Activated T-helper 1 cell treated with Interleukin-2 at 50 U/mL for 16 hours (primary cell): ENCODE data around the gene HNRNPA2B1.

Source experiments
- DNase-seq: peaks from one replicate; pipeline ENCODE4 v3.0.0-alpha.2; 2020; ENCODE audit warnings: low read depth

The HNRNPA2B1 gene

DNA sequence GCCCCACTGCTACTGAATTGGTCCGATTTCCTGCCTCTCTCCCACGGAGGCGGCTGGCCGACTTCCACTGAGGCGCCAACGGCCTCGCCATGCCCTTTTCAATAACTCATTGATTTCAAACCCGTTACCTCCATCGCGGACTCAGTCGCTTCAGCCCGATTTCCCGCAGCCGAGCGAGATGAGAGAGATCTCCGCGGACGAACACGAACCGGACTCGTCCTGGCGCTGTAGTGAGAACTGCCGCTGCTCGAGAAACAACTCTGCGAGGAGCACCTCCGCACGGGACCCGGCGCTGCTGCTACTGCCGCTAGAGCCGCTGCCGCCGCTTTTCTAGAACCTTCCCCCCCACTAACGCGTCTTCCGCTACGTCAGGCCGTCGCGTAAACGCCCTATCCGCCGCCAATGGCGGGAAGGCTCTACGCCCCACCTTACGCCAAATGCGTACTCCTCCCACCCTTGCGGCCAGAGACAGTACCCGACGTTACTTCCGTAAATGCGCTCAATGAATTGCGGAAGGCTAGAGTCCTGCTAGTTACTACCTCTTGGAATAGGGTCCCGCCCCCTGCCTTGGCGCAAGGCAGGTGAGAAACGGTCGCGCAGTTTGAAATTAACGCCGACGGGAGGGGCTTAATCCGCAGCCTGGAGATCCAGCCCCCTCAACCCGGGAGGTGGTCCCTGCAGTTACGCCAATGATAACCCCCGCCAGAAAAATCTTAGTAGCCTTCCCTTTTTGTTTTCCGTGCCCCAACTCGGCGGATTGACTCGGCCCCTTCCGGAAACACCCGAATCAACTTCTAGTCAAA lies at the start of gene HNRNPA2B1:
Gene HNRNPA2B1, minus strand, starts transcription at position 303 of the 803 bp plus-strand sequence. Its CDS starts 169 bp downstream, at position 134.
- peak; percentile 96 for DNase-seq

DNA sequence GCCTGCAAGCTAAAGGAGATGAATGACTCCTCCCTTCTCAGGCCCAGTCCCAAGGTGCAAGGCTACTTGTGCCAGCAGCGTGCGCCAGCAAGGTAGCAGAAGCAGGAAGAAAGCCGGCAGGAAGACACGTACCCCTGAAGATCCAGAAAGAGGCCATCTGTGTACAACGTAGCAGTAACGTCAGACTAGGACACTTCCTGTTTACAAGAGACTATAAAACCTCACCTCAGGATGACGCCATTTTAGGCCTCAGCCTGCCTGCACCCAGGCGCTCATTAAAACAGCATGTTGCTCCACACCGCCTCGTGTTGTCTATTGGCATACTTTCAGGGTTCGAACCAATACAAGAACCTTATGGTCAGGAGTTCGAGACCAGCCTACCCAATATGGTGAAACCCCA lies 49.7 kb upstream of the HNRNPA2B1 start:
- no peak for DNase-seq

DNA sequence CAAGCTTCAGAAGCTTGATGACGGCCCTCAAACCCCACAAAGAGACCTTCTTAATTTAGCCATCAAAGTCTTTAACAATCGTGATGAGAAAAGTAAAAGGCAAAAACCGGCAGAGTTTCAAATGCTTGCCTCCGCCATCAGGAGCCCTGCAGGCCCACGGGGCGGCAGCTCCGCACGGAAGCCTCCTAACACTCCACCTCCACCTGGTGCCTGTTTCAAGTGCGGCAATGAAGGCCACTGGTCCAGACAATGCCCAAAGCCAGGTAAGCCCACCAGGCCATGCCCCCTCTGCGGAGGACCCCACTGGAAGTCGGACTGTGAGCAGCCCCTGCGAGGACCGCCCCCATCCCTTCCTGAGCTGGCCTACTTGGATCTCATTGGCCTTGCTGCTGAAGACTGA lies 44.6 kb upstream of the HNRNPA2B1 start:
- DNase-seq = no peak

DNA sequence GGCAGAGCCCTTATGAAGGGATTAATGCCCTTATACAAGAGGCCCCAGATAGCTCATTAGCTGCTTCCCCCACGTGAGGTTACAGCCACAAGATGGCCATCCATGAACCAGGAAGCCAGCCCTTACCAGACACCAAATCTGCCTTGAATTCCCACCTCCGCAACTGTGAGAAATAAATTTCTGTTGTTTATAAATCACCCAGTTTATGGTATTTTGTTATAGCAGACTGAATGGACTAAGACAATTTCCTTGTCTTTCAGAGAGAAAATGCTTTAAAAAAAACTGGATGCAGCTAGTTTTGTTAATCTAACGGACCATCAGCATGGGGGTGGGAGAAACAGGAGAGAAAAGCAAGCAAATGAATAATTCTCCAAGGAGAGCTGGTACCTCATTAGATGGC lies 37.5 kb upstream of the HNRNPA2B1 start:
- DNase-seq = no peak

DNA sequence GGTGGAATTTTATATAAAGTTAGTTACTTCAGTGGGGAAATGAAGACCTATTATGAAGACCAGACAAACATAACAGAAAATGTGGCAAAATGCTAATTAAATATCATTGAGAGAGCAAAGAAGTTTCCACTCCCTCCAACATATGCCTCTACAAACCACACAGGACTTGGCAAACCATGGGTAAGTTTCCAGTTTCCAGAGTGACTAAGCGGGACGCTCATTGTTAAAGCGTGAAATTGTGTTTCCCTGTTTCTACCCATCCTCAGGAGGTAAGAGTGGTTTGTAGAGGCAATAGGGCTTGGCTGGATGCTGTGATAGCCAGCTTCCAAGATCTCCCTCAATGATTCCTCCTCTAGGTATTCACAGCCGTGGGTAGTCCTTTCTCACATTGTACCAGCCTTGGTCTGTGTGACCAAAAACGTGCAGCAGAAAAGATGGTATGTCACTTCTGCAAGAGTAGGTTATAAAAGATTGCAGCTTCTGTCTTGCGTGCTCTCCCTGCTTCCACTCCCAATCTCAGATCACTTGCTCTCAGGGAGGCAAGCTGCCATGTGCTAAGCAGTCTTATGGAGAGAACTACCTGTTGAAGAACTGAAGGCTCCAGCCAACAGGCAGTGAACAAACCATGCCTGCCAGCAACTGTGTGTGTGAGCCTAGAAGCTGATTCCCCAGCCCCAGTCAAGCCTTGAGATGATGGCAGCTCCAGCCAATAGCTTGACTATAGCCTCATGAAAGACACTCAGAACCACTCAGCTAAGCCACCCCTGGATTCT lies 36.7 kb upstream of the HNRNPA2B1 start:
- no peak for DNase-seq

DNA sequence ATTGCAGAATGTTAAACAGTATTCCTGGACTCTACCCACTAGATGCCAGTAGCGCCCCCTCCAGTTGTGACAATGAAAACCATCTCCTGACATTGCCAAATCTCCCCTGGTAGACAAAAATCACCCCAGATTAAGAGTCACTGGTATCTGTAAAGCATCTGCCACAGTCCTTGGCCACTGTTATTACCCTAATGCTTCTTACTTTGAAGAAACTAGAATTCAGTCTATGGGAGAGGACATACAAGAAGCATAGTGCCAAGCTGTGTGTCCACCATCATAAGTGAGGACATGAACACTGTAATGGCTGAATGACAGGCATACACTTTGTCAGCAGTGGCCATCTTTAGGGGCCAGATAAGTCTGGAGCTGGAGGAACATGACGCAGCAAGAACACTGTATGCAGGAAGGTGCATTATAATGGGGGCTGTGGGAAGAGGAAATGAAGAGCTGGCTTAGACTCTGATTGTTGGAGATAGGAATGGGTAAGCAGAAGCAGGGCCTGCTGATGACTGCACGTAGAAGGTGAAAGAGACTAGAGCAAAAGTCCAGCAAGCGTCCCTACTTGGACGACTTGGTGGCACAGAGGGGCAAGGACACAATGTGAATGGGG lies 33.5 kb upstream of the HNRNPA2B1 start:
- no peak for DNase-seq

DNA sequence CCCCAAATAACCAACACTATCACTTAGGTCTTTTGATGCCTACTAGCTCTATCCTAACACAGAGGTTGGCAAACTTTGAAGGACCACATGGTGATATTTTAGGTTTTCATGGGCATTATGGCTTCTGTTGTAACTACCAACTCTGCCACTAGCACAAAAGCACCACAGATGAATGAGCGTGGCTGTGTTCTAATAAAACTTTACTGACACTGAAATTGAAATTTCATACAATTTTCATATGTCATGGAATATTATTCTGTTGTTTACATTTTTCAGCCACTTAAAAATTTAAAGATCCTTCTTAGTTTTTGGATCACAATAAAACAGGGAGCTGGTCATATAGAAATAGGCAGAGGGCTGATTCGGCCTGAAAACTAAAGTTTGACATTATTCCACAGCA lies 27.4 kb upstream of the HNRNPA2B1 start:
- no peak for DNase-seq

DNA sequence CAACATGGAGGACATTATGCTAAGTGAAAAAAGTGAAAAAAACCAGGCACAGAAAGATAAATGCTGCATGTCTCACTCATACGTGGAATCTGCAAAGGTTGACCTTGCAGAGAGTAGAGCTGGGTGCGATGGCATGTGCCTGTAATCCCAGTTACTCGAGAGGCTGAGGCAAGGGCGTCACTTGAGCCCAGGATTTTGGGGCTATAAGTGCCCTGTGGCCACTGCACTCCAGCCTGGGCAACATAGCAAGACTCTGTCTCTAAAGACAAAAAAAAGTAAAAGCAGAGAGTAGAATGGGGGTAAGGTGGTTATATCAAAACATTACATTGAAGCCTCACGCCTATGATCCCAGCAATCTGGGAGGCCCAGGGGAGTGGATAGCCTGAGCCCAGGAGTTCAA lies 23.8 kb upstream of the HNRNPA2B1 start:
- DNase-seq = no peak

DNA sequence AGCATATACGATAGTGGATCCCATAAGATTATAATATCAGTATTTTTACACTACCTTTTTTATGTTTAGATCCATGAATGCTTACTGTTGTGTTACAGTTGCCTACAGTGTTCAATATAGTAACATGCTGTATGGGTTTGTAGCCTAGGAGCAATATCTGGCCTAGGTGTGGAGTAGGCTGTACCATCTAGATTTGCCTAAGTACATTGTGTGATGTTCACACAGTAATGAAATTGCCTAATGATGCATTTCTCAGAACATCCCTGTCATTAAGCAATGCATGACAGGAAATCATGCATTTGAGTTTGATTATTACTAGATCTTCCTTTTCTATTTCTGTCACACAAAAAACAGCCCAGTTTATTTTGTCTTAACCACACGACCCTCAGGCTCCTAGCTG lies 15.5 kb upstream of the HNRNPA2B1 start:
- DNase-seq = no peak

DNA sequence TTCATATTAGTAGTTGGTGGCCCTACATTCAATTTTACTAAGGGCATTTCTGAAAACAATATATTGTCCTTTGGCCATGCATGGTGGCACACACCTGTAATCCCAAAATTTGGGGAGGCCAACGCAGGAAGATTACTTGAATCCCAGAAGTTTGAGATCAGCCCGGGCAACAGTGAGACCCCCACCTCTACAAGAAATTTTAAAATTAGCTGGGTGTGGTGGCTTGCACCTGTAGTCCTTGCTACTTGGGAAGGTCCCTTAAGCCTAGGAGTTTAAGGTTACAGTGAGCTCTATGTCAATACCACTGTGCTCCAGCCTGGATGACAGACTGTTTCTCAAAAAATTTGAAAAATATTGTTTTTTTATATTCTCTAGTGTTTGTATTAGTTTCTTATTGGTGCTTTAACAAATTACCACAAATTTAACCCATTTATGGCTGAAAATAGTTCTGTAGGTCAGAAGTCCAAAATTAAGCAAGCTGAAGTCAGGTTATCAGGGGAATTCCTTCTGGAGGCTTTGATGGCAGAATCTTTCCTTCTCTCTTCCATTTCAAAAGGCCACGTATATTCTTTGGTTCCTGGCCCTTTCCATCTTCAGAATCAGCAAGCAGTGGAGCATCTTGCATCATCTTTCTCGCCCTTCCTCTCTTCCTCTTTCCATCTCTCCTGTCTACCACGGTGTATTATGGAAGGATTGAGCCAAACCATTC lies 13.4 kb upstream of the HNRNPA2B1 start:
- no peak for DNase-seq

DNA sequence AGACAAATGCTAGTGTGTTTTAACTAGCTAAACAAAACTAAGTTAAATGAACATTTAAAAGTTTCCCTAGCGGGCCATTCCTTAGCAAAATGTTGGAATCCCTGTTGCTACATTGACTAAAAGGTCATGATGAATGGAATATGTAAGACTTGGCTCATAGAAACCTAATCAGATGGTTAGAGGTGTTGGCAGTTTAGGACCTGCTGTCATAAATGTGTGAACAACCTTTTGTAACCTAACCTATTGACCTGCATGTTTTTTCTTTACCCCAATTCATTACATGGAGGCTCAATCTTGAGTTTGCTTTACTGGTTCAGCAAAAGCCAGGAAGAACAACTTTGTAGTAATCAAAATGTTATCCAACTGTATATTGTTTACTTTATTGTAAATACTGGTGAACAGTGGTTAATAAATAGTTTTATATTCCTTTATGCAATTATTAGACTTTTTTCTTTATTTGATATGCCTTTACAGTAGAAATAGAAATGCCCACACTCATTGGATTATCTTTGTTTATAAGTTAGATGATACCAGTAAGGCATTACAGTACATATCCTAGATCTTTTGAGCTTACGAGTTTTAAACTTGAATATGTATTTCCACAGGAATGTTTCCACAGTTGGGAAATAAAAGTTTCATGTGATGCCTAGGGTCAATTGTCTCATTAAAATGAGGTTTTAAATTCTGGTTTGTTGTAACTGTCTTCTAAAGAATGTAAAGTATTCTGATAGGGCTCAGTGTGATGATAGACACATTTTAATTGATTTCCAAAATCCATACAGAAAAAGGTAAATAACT lies 12.6 kb upstream of the HNRNPA2B1 start:
- no peak for DNase-seq

DNA sequence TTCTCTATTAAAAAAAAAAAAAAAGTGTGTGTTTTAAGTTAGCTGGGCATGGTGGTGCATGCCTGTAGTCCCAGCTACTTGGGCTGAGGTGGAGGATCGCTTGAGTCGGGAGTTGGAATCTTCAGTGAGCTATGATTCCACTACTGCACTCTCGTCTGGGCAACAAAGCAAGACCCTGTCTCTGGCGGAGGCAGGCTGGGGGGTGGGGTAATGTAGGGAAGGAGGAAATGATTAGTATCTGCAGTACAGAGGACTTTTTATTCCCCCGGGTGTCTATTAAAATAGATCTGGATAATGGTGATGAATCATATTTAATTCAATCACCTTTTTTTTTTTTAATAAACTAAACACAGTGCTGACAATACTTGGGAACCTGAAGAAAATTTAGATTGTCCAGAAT lies 7.5 kb upstream of the HNRNPA2B1 start:
- DNase-seq = no peak

DNA sequence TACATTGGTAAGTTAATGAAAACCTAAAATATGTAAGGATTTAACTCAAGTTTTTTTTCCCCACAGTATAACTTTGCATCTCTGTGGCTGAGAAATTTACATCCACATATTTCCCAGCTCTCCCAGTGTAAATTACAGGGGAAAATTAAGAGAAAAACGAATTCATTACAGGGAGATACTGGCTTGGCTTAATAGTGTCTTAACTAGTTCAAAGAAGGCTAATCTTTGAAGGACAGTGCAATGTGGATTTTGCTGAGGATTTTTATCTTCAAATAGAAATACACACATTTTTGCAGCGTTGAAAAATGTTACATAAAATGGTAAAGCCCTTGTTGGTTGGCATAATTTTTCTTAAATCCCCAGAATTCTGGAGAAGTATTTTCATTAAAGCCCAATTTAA lies 2.5 kb upstream of the HNRNPA2B1 start:
- DNase-seq = no peak

DNA sequence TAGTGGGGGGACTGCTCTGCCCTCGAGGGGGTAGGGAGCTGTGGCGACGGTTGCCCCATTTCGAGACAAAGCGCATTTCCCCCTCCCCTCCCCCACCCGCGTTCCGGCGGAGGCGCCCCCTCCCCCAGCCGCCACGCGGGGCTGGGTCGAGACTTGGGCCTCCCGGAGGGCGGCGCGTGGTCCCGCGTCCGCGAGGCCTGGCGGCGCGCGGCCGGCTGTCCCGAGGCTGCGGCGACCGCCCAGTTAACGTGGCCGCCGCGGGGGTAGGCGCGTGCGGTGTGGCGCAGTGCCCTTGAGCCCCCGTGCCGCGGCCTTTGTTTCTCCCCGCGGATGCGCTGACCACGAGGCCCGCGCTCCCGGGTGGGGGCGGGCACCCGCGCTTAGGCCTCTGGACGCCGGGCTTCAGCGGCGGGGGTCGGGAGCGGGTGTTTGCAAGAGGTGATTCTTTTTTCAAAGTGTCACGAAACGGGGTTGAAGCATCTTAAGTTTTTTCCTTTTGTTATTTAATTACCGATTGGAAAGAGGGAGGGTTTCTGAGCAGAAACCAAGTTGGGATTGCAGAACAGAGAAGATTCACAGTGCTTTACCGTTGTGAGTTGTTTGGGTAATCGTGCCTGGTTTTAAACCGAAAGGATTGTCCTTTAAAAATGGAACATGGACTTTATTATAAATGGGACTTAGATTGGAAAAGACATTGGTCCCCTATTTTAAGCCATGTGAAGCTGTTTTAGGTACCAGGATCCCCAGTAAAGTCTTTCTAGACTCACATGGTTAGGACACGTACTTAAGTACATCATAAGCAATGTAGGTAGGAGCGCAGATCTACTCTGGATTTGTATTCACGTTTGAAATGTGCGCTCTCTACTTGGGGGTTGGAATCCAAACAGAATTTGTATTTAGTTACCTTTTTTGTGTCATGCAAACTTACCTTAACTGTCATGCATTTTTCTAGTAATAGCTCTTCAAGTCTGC lies 1.8 kb upstream of the HNRNPA2B1 start:
- peak; percentile 45 for DNase-seq

DNA sequence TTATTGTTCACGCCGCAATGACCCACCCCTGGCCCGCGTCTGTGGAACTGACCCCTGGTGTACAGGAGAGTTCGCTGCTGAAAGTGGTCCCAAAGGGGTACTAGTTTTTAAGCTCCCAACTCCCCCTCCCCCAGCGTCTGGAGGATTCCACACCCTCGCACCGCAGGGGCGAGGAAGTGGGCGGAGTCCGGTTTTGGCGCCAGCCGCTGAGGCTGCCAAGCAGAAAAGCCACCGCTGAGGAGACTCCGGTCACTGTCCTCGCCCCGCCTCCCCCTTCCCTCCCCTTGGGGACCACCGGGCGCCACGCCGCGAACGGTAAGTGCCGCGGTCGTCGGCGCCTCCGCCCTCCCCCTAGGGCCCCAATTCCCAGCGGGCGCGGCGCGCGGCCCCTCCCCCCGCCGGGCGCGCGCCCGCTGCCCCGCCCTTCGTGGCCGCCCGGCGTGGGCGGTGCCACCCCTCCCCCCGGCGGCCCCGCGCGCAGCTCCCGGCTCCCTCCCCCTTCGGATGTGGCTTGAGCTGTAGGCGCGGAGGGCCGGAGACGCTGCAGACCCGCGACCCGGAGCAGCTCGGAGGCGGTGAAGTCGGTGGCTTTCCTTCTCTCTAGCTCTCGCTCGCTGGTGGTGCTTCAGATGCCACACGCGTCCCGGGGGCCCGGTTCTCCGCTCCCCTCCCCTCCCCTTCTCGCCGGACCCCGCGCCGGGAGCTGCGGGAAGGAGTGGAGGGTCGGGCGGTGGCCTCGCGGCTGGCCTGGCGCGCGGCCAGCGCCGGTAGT lies 887 bp upstream of the HNRNPA2B1 start, which contains the start of gene CBX3:
Gene CBX3, plus strand, starts transcription at position 499 of the 772 bp plus-strand sequence. CDS start 1,254 bp downstream, outside the sequence.
- peak; percentile 81 for DNase-seq

DNA sequence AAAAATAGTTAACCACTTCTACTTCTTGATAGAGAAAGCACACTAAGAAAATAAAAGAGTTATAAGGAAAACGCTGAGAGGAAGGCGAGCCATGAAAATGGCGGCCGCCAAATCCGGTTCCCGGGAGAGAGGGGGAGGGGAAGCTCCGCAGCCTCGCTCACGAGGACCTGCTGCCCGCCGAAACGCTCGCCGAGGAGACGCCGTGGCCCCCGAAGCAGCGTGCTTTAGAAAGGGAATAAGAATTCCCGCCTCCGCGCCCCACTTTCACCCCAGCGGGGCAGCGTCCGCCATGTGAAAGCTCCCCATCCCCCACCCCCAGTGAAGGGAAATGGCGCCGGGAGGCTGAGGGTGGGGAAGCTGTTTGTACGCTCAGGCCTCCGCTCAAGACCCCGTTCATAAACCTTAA lies 505 bp downstream of the HNRNPA2B1 start:
- DNase-seq = peak; percentile 57

DNA sequence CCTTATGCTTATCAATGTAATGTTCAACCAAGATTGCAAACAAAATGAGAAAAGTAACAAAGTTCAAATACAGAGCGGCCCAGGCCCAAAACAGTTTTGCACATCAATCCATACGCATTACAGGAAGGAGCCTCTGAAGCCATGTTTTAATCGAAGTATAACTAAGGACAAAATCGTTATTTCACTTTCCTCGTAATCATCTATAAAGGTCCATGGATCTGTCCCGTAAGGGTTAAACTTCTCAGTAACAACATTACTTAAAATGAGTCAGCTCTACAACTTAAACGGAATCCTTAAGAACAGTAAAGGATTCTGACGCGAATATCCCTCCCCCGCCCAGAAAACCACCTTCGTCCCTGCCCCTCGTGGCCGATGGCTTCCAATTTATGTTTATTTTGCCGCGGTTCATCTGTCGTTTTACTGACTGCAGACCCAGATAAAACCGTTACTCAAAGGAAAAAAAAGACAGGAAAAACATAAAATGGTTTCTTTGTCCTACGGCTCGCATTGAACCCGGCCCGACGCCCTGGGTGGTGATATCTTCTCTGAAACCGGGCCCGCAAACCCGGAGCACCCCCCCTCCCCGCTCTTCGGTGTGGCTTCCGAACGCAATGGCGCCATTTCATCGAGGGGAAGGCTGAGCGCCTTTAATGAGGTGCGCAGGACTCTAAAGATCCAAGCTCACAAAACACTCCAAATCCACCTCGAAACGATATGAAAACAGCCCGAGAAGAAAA lies 1.1 kb downstream of the HNRNPA2B1 start:
- DNase-seq = peak; percentile 53

DNA sequence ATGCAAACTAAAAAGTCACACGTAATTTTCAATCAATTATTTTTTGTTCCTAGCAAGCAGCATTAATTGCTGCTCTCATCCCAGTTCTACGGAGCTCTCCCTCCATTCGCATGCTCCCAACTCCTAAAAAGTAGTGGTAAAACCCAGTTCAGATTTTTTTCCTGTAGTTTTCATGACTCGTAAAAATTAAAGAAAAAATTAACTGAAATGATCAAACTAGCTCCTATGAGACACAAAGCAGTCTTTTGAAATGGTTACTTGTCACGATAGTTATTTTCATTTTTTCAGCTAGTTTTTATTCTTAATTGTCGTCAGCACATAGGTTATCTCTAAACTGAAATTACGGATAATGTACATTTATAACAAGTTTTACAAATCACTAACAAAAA lies 1.8 kb downstream of the HNRNPA2B1 start:
- DNase-seq = no peak
